ENCODE measurements around the gene ASS1. TPM values are rescaled to one million over a fixed set of nuclear protein-coding genes. Genes with fewer than 3 reads are reported as not detected.

Gene ASS1
- total RNA-seq, 1 donor from 2014 or later: 1.6 TPM

DNA sequence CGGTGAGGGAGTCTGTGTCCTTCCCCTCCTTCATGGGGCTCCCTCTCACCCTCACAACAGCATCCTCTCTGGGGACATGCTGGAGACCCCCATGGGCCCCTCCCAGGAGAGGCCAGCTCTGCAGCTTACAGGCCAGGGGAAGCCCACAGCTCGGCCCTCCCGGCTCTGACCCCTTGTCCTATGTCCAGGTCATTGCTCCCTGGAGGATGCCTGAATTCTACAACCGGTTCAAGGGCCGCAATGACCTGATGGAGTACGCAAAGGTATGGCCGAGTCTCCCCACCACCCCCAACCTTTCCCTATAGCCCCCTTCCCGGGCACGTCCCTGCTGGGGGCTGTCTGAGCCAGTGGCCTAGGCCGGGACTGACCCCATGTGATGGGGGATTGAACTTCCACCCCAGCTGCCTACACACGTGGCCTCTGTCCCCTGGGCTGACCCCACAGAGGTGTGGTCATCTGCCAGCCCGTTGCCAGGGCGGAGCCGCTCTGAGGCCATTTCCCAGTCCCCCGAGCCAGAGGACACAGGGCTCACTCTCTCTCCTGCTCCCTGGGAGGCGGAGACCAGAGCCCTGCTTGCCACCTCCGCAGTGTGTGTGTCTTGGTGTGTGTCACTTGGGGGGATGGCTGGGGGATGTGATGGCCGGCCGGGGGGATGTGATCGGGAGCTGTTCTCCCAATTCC is 21.9 kb downstream of the ASS1 start:
- Mint-ChIP-seq H3K36me3 (ENCODE audit: low read depth) (no peaks in the 10 kb centered on the region), H3K4me3 (no peak overlapping the region), H3K4me1 (no peaks in the 10 kb centered on the region), H3K9me3 (no peaks in the 10 kb centered on the region), H3K27me3 (peaks cover 30% of the 10 kb centered on the region), H3K27ac (no peak overlapping the region)
- ChIA-PET POLR2A (interaction anchor here (0.5 to 0.6 kb wide), 2 partner anchors 261 to 709 kb away, joined by 3 to 4 read pairs; no protein-coding TSS in a partner anchor), CTCF (interaction anchor here (1.0 to 1.3 kb wide), 2 partner anchors 215 to 216 kb away, joined by 3 to 5 read pairs; no protein-coding TSS in a partner anchor)
- intact Hi-C loops (cut with micrococcal nuclease): no loop called here
- no peak for ATAC-seq (ENCODE audit: low read depth)
- TF ChIP-seq, protein P1, sequence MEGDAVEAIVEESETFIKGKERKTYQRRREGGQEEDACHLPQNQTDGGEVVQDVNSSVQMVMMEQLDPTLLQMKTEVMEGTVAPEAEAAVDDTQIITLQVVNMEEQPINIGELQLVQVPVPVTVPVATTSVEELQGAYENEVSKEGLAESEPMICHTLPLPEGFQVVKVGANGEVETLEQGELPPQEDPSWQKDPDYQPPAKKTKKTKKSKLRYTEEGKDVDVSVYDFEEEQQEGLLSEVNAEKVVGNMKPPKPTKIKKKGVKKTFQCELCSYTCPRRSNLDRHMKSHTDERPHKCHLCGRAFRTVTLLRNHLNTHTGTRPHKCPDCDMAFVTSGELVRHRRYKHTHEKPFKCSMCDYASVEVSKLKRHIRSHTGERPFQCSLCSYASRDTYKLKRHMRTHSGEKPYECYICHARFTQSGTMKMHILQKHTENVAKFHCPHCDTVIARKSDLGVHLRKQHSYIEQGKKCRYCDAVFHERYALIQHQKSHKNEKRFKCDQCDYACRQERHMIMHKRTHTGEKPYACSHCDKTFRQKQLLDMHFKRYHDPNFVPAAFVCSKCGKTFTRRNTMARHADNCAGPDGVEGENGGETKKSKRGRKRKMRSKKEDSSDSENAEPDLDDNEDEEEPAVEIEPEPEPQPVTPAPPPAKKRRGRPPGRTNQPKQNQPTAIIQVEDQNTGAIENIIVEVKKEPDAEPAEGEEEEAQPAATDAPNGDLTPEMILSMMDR (IDR thresholded peaks at IDR 0.05): no peak
- no peak for DNase-seq

- ChIA-PET CTCF (interaction anchor here (1.3 kb wide), 1 partner anchor 215 kb away, joined by 5 read pairs; no protein-coding TSS in a partner anchor), POLR2A (interaction anchor here (0.6 kb wide), 1 partner anchor 262 kb away, joined by 4 read pairs; no protein-coding TSS in a partner anchor)
- ATAC-seq (ENCODE audit: low read depth) (no peak), DNase-seq (no peak)
- Mint-ChIP-seq H3K36me3 (ENCODE audit: low read depth) (no peaks in the 10 kb centered on the region), H3K4me1 (no peaks in the 10 kb centered on the region), H3K27me3 (peaks cover 30% of the 10 kb centered on the region), H3K27ac (no peak overlapping the region), H3K9me3 (no peaks in the 10 kb centered on the region), H3K4me3 (no peak overlapping the region)
- intact Hi-C loops (cut with micrococcal nuclease): no loop called here
- TF ChIP-seq, protein P1 (IDR thresholded peaks at IDR 0.05): no peak
These were observed 22.6 kb downstream of the ASS1 start for GRCh38 chr9:130467316-130467715.

DNA sequence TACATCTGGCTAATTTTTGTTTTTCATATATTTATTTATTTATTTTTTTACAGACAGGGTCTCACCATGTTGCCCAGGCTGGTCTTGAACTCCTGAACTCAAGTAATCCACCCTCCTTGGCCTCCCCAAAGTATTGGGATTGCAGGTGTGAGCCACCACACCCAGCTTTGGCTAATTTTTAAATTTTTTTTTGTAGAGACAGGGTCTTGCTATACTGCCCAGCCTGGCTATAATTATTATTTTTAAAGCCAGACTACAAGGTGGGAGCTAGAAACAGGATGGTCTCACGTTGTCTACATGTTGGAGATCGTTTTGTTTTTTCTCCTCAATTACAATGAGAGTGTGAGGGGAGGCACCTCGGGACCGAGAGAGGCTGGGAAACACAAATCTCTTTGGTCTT is 23.8 kb downstream of the ASS1 start:
- H3K27me3 Mint-ChIP-seq: peaks cover 39% of the 10 kb centered on the region
- no peak for DNase-seq
- CTCF ChIA-PET: no interaction called here
- no peak overlapping the region for H3K4me3 Mint-ChIP-seq
- no peaks in the 10 kb centered on the region for H3K4me1 Mint-ChIP-seq
- intact Hi-C loops (cut with micrococcal nuclease): no loop called here
- H3K9me3 Mint-ChIP-seq: no peaks in the 10 kb centered on the region
- H3K36me3 Mint-ChIP-seq (ENCODE audit: low read depth): no peaks in the 10 kb centered on the region
- TF ChIP-seq, protein P1 (IDR thresholded peaks at IDR 0.05): no peak
- POLR2A ChIA-PET: no interaction called here
- no peak overlapping the region for H3K27ac Mint-ChIP-seq
- no peak for ATAC-seq (ENCODE audit: low read depth)

- no peak for DNase-seq
- ChIA-PET CTCF (no interaction called here), POLR2A (no interaction called here)
- Mint-ChIP-seq H3K27ac (no peak overlapping the region), H3K9me3 (no peaks in the 10 kb centered on the region), H3K4me1 (no peaks in the 10 kb centered on the region), H3K36me3 (ENCODE audit: low read depth) (no peaks in the 10 kb centered on the region), H3K4me3 (no peak overlapping the region), H3K27me3 (peaks cover 42% of the 10 kb centered on the region)
- intact Hi-C loops (cut with micrococcal nuclease): no loop called here
- no peak for ATAC-seq (ENCODE audit: low read depth)
- TF ChIP-seq, protein P1 (IDR thresholded peaks at IDR 0.05): no peak
These were observed 25.5 kb downstream of the ASS1 start for GRCh38 chr9:130470269-130470668.

GRCh38 chr9:130470950-130471349 is 26.2 kb downstream of the ASS1 start:
- H3K4me1 Mint-ChIP-seq: no peaks in the 10 kb centered on the region
- POLR2A ChIA-PET: no interaction called here
- no peak for DNase-seq
- H3K27me3 Mint-ChIP-seq: peaks cover 42% of the 10 kb centered on the region
- no peaks in the 10 kb centered on the region for H3K9me3 Mint-ChIP-seq
- H3K27ac Mint-ChIP-seq: no peak overlapping the region
- no peaks in the 10 kb centered on the region for H3K36me3 Mint-ChIP-seq (ENCODE audit: low read depth)
- CTCF ChIA-PET: no interaction called here
- H3K4me3 Mint-ChIP-seq: no peak overlapping the region
- TF ChIP-seq, protein P1 (IDR thresholded peaks at IDR 0.05): no peak
- no peak for ATAC-seq (ENCODE audit: low read depth)
- intact Hi-C loops (cut with micrococcal nuclease): no loop called here
